ENCODE measurements around the gene SLC6A19.

SLC6A19 gene

GRCh38 chr5:1199340-1199648 lies 2.1 kb upstream of the SLC6A19 start:
- TF ChIP-seq, protein P1, sequence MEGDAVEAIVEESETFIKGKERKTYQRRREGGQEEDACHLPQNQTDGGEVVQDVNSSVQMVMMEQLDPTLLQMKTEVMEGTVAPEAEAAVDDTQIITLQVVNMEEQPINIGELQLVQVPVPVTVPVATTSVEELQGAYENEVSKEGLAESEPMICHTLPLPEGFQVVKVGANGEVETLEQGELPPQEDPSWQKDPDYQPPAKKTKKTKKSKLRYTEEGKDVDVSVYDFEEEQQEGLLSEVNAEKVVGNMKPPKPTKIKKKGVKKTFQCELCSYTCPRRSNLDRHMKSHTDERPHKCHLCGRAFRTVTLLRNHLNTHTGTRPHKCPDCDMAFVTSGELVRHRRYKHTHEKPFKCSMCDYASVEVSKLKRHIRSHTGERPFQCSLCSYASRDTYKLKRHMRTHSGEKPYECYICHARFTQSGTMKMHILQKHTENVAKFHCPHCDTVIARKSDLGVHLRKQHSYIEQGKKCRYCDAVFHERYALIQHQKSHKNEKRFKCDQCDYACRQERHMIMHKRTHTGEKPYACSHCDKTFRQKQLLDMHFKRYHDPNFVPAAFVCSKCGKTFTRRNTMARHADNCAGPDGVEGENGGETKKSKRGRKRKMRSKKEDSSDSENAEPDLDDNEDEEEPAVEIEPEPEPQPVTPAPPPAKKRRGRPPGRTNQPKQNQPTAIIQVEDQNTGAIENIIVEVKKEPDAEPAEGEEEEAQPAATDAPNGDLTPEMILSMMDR (IDR thresholded peaks at IDR 0.05; ENCODE audit: insufficient read depth, low read length, missing control alignments): no peak
- POLR2A ChIA-PET: no interaction called here
- CTCF ChIA-PET: no interaction called here

GRCh38 chr5:1199649-1200494 lies 1.5 kb upstream of the SLC6A19 start:
- ChIA-PET CTCF (no interaction called here), POLR2A (no interaction called here)
- TF ChIP-seq, protein P1 (IDR thresholded peaks at IDR 0.05; ENCODE audit: insufficient read depth, low read length, missing control alignments): no peak
- no peak for DNase-seq (ENCODE audit: low read depth, low spot score)
- no peak overlapping the region for H3K4me3 ChIP-seq (ENCODE audit: low read depth, low read length)

More at GRCh38 chr5:1199340-1199648, 2.1 kb upstream of the SLC6A19 start:
- H3K4me3 ChIP-seq (ENCODE audit: low read depth, low read length): no peak overlapping the region
- DNase-seq (ENCODE audit: low read depth, low spot score): no peak

- POLR2A ChIA-PET: no interaction called here
- no peak overlapping the region for H3K4me3 ChIP-seq (ENCODE audit: low read depth, low read length)
- CTCF ChIA-PET: no interaction called here
- DNase-seq (ENCODE audit: low read depth, low spot score): no peak
- TF ChIP-seq, protein P1 (IDR thresholded peaks at IDR 0.05; ENCODE audit: insufficient read depth, low read length, missing control alignments): no peak
These were observed 684 bp upstream of the SLC6A19 start for GRCh38 chr5:1200495-1201326.

DNA sequence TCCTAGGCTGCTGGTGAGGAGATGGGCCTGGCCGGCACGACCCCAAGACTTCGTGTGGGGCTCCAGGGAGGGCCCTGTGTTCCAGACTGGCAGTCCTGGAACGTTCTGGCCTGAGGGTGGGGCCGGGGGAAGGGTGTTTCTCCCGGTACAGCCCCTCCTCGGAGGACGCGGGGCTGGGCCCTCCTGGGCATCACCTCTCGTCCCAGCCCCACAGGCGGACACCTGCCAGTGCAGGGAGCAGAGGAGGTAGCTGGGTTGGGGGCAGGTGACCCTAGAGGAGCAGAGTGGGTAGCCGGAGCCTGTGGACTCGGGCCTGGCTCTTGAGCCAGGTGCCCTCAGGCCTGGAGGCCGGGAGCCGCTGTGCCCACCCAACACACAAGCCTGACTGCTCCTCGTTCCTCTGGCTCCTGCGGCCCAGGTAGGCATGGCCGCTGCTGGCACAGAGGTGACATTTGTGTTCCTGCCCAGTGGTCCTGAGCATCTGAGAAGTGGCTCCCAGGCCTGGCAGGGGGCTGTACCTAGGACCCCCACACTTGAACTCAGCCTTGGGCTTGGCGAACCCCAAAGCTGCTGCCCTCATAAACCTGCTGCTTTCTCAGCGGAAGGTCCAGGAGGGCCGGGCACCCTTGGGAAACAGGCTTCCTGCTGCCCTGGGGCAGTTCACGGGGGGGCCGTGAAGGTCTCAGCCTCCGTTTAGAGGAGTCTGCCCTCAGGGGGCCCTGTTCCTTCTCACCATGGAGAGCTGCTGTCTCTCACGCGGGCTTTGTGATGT lies 817 bp downstream of the SLC6A19 start:
- CTCF ChIA-PET: no interaction called here
- H3K4me3 ChIP-seq (ENCODE audit: low read depth, low read length): no peak overlapping the region
- no peak for DNase-seq (ENCODE audit: low read depth, low spot score)
- TF ChIP-seq, protein P1 (IDR thresholded peaks at IDR 0.05; ENCODE audit: insufficient read depth, low read length, missing control alignments): no peak
- POLR2A ChIA-PET: interaction anchor here (0.5 kb wide), 1 partner anchor 387 kb away, joined by 3 read pairs; no protein-coding TSS in a partner anchor

DNA sequence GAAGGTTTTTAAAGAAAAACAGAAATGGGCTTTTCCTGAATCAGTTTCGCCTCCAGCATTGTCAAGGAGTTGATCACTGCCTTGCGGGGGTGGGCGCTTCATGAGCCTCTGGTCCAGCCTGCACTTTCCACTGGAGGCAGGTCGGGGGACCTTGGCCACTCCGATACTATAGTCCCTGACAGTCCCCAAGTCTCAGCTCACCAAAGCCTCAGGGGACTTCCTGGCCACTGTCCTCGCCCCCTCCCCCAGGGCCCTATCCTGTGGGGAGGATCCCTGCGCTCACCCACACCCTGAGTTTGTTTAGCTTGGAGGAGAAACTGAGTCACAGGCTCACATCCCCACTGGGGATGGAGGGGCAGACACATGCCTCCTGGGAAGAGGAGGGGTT lies 1.4 kb downstream of the SLC6A19 start:
- TF ChIP-seq, protein P1 (IDR thresholded peaks at IDR 0.05; ENCODE audit: insufficient read depth, low read length, missing control alignments): no peak
- ChIA-PET POLR2A (no interaction called here), CTCF (no interaction called here)

More for the DNA sequence above, 1.4 kb downstream of the SLC6A19 start:
- DNase-seq (ENCODE audit: low read depth, low spot score): no peak
- H3K4me3 ChIP-seq (ENCODE audit: low read depth, low read length): no peak overlapping the region
